Calu3 (cell line): ENCODE results near the gene TMEM121. TPM values are rescaled to one million over a fixed set of nuclear protein-coding genes. Genes with fewer than 3 reads are reported as not detected.

Experiments
- BruUV-seq: library from RNA; stranded (reverse); fragments of 400-500 nt; replicated peaks from 2 replicates; lab custom pipeline; 2021; lab: Mats Ljungman, UMichigan
- CTCF ChIA-PET: fragments of 300-600 bp; sonication (Branson Sonifier 250); formaldehyde crosslinking; loops from one replicate; lab custom pipeline; 2022; ENCODE audit warnings: antibody characterized with exemption; lab: Charles Lee
- DNase-seq: peaks from one replicate; pipeline ENCODE4 v3.0.0; 2022
- H3K27ac Mint-ChIP-seq: one replicate; pipeline ENCODE4 v1.8.0; 2022; ENCODE audit warnings: mixed read lengths; ENCODE audit not compliant: unreplicated experiment
- H3K27me3 Mint-ChIP-seq: one replicate; pipeline ENCODE4 v1.8.0; 2022; ENCODE audit warnings: mixed read lengths; ENCODE audit not compliant: unreplicated experiment
- H3K36me3 Mint-ChIP-seq: one replicate; pipeline ENCODE4 v1.8.0; 2022; ENCODE audit warnings: mild to moderate bottlenecking, moderate library complexity, mixed read lengths; ENCODE audit not compliant: insufficient read depth, unreplicated experiment
- H3K4me1 Mint-ChIP-seq: one replicate; pipeline ENCODE4 v1.8.0; 2022; ENCODE audit warnings: mild to moderate bottlenecking, low read depth, mixed read lengths; ENCODE audit not compliant: unreplicated experiment
- H3K4me3 Mint-ChIP-seq: one replicate; pipeline ENCODE4 v1.8.0; 2022; ENCODE audit warnings: mild to moderate bottlenecking, low read depth, moderate library complexity, mixed read lengths; ENCODE audit not compliant: unreplicated experiment
- H3K9me3 Mint-ChIP-seq: one replicate; pipeline ENCODE4 v1.8.0; 2022; ENCODE audit warnings: low read depth, mixed read lengths; ENCODE audit not compliant: unreplicated experiment
- intact Hi-C: fragments of 100-400 bp; cut with micrococcal nuclease; formaldehyde crosslinking; loops from one replicate; pipeline ENCODE4 v1.10.0; 2022; ENCODE audit not compliant: unreplicated experiment
- total RNA-seq: library from RNA; stranded (reverse); gene quantifications from 2 replicates; pipeline ENCODE4 v1.2.3, GENCODE V29; 2022
- TF ChIP-seq, protein P1 (sequence below): fragments of 200-600 bp; IDR thresholded peaks from one replicate; pipeline ENCODE4 v1.8.0; 2022; ENCODE audit warnings: antibody characterized with exemption; ENCODE audit not compliant: unreplicated experiment

Gene TMEM121
- total RNA-seq, 1 experiment from 2014 or later, result 0.38 TPM

DNA sequence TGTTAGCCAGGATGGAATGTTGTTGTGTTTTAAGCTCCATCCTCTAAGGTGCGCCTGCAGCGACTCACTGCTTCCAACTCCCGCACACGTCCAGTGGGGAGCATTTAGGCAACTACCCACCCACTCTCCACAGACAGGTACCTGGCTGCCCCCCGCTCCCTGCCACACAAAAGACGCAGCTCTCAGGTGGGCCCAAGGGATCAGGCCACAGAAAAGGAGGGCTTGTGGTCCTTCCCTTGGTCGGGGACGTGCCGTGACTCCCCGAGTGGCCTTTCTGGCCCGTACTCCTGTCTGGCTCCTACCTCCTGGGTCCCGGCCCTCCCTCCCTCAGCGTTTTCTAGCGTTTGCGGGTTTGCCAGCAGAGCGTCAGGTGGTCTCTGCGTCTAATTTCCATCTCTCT lies 19.1 kb upstream of the TMEM121 start:
- H3K36me3 Mint-ChIP-seq, result peaks cover 10% of the 10 kb centered on the region
- intact Hi-C loops, result no loop called here
- CTCF ChIA-PET, result no interaction called here

GRCh38 chr14:105508069-105508468 lies 18.3 kb upstream of the TMEM121 start:
- H3K27me3 Mint-ChIP-seq, result peaks cover 86% of the 10 kb centered on the region
- H3K4me3 Mint-ChIP-seq, result no peak overlapping the region
- no peak overlapping the region for H3K27ac Mint-ChIP-seq
- DNase-seq, result no peak
- no TSS peak for BruUV-seq
- CTCF ChIA-PET, result no interaction called here
- no peaks in the 10 kb centered on the region for H3K4me1 Mint-ChIP-seq
- no peaks in the 10 kb centered on the region for H3K9me3 Mint-ChIP-seq
- TF ChIP-seq, protein P1, sequence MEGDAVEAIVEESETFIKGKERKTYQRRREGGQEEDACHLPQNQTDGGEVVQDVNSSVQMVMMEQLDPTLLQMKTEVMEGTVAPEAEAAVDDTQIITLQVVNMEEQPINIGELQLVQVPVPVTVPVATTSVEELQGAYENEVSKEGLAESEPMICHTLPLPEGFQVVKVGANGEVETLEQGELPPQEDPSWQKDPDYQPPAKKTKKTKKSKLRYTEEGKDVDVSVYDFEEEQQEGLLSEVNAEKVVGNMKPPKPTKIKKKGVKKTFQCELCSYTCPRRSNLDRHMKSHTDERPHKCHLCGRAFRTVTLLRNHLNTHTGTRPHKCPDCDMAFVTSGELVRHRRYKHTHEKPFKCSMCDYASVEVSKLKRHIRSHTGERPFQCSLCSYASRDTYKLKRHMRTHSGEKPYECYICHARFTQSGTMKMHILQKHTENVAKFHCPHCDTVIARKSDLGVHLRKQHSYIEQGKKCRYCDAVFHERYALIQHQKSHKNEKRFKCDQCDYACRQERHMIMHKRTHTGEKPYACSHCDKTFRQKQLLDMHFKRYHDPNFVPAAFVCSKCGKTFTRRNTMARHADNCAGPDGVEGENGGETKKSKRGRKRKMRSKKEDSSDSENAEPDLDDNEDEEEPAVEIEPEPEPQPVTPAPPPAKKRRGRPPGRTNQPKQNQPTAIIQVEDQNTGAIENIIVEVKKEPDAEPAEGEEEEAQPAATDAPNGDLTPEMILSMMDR, result no peak
- H3K36me3 Mint-ChIP-seq, result peaks cover 6% of the 10 kb centered on the region
- intact Hi-C loops, result no loop called here

More for the DNA sequence above, 19.1 kb upstream of the TMEM121 start:
- H3K9me3 Mint-ChIP-seq, result no peaks in the 10 kb centered on the region
- H3K4me3 Mint-ChIP-seq, result no peak overlapping the region
- no peaks in the 10 kb centered on the region for H3K4me1 Mint-ChIP-seq
- TF ChIP-seq, protein P1, result no peak
- no peak overlapping the region for H3K27ac Mint-ChIP-seq
- no TSS peak for BruUV-seq
- peaks cover 86% of the 10 kb centered on the region for H3K27me3 Mint-ChIP-seq
- DNase-seq, result no peak

- no peak for DNase-seq
- CTCF ChIA-PET, result no interaction called here
- H3K9me3 Mint-ChIP-seq, result no peaks in the 10 kb centered on the region
- intact Hi-C loops, result no loop called here
- peaks cover 3% of the 10 kb centered on the region for H3K36me3 Mint-ChIP-seq
- BruUV-seq, result no TSS peak
- H3K27ac Mint-ChIP-seq, result no peak overlapping the region
- no peaks in the 10 kb centered on the region for H3K4me1 Mint-ChIP-seq
- H3K27me3 Mint-ChIP-seq, result peaks cover 86% of the 10 kb centered on the region
- TF ChIP-seq, protein P1, result no peak
- H3K4me3 Mint-ChIP-seq, result no peak overlapping the region
Measured at GRCh38 chr14:105508601-105509000, 17.8 kb upstream of the TMEM121 start.

- no peak for DNase-seq
- Mint-ChIP-seq H3K9me3 (peaks cover 5% of the 10 kb centered on the region), H3K36me3 (no peaks in the 10 kb centered on the region), H3K4me1 (no peaks in the 10 kb centered on the region), H3K27ac (no peak overlapping the region), H3K4me3 (no peak overlapping the region), H3K27me3 (peaks cover 64% of the 10 kb centered on the region)
- CTCF ChIA-PET, result no interaction called here
- no TSS peak for BruUV-seq
- TF ChIP-seq, protein P1, result no peak
- intact Hi-C loops, result no loop called here
Measured at GRCh38 chr14:105517096-105517495, 9.3 kb upstream of the TMEM121 start.
